ENCODE data around the gene ENOX1.

The ENOX1 gene

GRCh38 chr13:43232873-43233265, 553.9 kb downstream of the ENOX1 start:
- DNase-seq = no peak

GRCh38 chr13:43232144-43232872, 554.5 kb downstream of the ENOX1 start:
- DNase-seq = no peak

GRCh38 chr13:43230989-43231388, 555.8 kb downstream of the ENOX1 start:
- DNase-seq = no peak

GRCh38 chr13:43229506-43229905, 557.3 kb downstream of the ENOX1 start:
- DNase-seq = no peak

GRCh38 chr13:43227721-43228120, 559.1 kb downstream of the ENOX1 start:
- DNase-seq = no peak

- no peak for DNase-seq
Observed at GRCh38 chr13:43223216-43223615, 563.6 kb downstream of the ENOX1 start.

- no peak for DNase-seq
Observed at GRCh38 chr13:43222086-43222485, 564.7 kb downstream of the ENOX1 start.

GRCh38 chr13:43221611-43222010, 565.2 kb downstream of the ENOX1 start:
- DNase-seq = no peak

- DNase-seq = no peak
Observed at GRCh38 chr13:43220873-43221595, 565.7 kb downstream of the ENOX1 start.

- DNase-seq = no peak
Observed at GRCh38 chr13:43214124-43214523, 572.6 kb downstream of the ENOX1 start.

GRCh38 chr13:43206838-43207237, 579.9 kb downstream of the ENOX1 start:
- no peak for DNase-seq

GRCh38 chr13:43205416-43205815, 581.4 kb downstream of the ENOX1 start:
- DNase-seq = no peak

- DNase-seq = no peak
Observed at GRCh38 chr13:43204591-43204990, 582.2 kb downstream of the ENOX1 start.

- no peak for DNase-seq
Observed at GRCh38 chr13:43203781-43204180, 583.0 kb downstream of the ENOX1 start.

GRCh38 chr13:43200736-43201135, 586.0 kb downstream of the ENOX1 start:
- DNase-seq = no peak

- DNase-seq = no peak
Observed at GRCh38 chr13:43200307-43200706, 586.5 kb downstream of the ENOX1 start.

GRCh38 chr13:43196750-43197370, 589.9 kb downstream of the ENOX1 start:
- no peak for DNase-seq

- DNase-seq = no peak
Observed at GRCh38 chr13:43196086-43196621, 590.6 kb downstream of the ENOX1 start.

- no peak for DNase-seq
Observed at GRCh38 chr13:43195551-43195950, 591.2 kb downstream of the ENOX1 start.

GRCh38 chr13:43195112-43195511, 591.7 kb downstream of the ENOX1 start:
- DNase-seq = no peak

GRCh38 chr13:43193789-43194420, 592.9 kb downstream of the ENOX1 start:
- no peak for DNase-seq

GRCh38 chr13:43191546-43191945, 595.2 kb downstream of the ENOX1 start:
- no peak for DNase-seq

GRCh38 chr13:43185226-43185625, 601.5 kb downstream of the ENOX1 start:
- DNase-seq = no peak
